OCI-LY1 (cell line): ENCODE results near the gene BRF1.

Experiments
- H2AFZ ChIP-seq: fragments of 200-600 bp; sonication (generic), shearing (Covaris generic); 2 replicates; pipeline ENCODE4 v1.6.0; 2014; ENCODE audit warnings: antibody characterized with exemption, mild to moderate bottlenecking, low read length
- H3F3A ChIP-seq: fragments of 200-600 bp; sonication (generic), shearing (Covaris generic); 2 replicates; pipeline ENCODE4 v1.6.0; 2014; ENCODE audit warnings: mild to moderate bottlenecking, antibody characterized with exemption, low read length, moderate library complexity; ENCODE audit not compliant: insufficient read depth
- H3K27ac ChIP-seq: fragments of 200-600 bp; sonication (generic); 2 replicates; pipeline ENCODE4 v1.5.1; 2014; ENCODE audit warnings: low read length, mixed run types, mild to moderate bottlenecking, low read depth; ENCODE audit not compliant: poor library complexity, severe bottlenecking
- H3K27me3 ChIP-seq: fragments of 200-600 bp; sonication (generic); 2 replicates; pipeline ENCODE4 v1.6.0; 2014; ENCODE audit warnings: antibody characterized with exemption, mild to moderate bottlenecking, low read length, moderate library complexity; ENCODE audit not compliant: insufficient read depth
- H3K36me3 ChIP-seq: fragments of 200-600 bp; sonication (generic); 2 replicates; pipeline ENCODE4 v1.6.1; 2014; ENCODE audit warnings: mild to moderate bottlenecking, antibody characterized with exemption, low read length, moderate library complexity, mixed read lengths; ENCODE audit not compliant: insufficient read depth
- H3K4me1 ChIP-seq: fragments of 200-600 bp; sonication (generic); 2 replicates; pipeline ENCODE4 v1.5.1; 2014; ENCODE audit warnings: mild to moderate bottlenecking, low read length, moderate library complexity; ENCODE audit not compliant: insufficient read depth, severe bottlenecking
- H3K4me2 ChIP-seq: fragments of 200-600 bp; sonication (generic), shearing (Covaris generic); 2 replicates; pipeline ENCODE4 v1.6.1; 2014; ENCODE audit warnings: low read length
- H3K4me3 ChIP-seq: fragments of 200-600 bp; sonication (generic); 2 replicates; pipeline ENCODE4 v1.5.1; 2014; ENCODE audit warnings: low read length, low read depth, mild to moderate bottlenecking, mixed read lengths; ENCODE audit not compliant: poor library complexity, severe bottlenecking
- H3K79me2 ChIP-seq: fragments of 200-600 bp; shearing (Covaris generic); 2 replicates; pipeline ENCODE4 v1.6.1; 2016; ENCODE audit warnings: mixed run types, low read length, mixed read lengths; ENCODE audit not compliant: insufficient read depth
- H3K9ac ChIP-seq: fragments of 200-600 bp; sonication (generic), shearing (Covaris generic); 2 replicates; pipeline ENCODE4 v1.6.1; 2014; ENCODE audit warnings: mild to moderate bottlenecking, low read length, mixed read lengths
- H3K9me2 ChIP-seq: fragments of 200-600 bp; sonication (generic), shearing (Covaris generic); 2 replicates; pipeline ENCODE4 v1.6.1; 2014; ENCODE audit warnings: low read depth, mild to moderate bottlenecking, low read length, mixed read lengths
- H3K9me3 ChIP-seq: fragments of 200-600 bp; shearing (Covaris generic); 2 replicates; pipeline ENCODE4 v1.6.1; 2014; ENCODE audit warnings: low read length, mixed read lengths
- H4K20me1 ChIP-seq: fragments of 200-600 bp; sonication (generic), shearing (Covaris generic); 2 replicates; pipeline ENCODE4 v1.6.0; 2016; ENCODE audit warnings: mild to moderate bottlenecking, low read length; ENCODE audit not compliant: insufficient read depth
- EZH2 ChIP-seq: fragments of 200-600 bp; sonication (generic), shearing (Covaris generic); IDR thresholded peaks from 2 replicates; pipeline ENCODE4 v1.8.0; 2017; ENCODE audit warnings: borderline replicate concordance, mixed run types, mild to moderate bottlenecking, antibody characterized with exemption, low read length, moderate library complexity, mixed read lengths
- TF ChIP-seq, protein P1 (sequence below): fragments of 200-600 bp; sonication (generic), shearing (Covaris generic); IDR thresholded peaks from 2 replicates; pipeline ENCODE4 v1.5.1; 2017; ENCODE audit warnings: mild to moderate bottlenecking, antibody characterized with exemption, low read length, moderate library complexity, mixed read lengths

BRF1 gene

DNA sequence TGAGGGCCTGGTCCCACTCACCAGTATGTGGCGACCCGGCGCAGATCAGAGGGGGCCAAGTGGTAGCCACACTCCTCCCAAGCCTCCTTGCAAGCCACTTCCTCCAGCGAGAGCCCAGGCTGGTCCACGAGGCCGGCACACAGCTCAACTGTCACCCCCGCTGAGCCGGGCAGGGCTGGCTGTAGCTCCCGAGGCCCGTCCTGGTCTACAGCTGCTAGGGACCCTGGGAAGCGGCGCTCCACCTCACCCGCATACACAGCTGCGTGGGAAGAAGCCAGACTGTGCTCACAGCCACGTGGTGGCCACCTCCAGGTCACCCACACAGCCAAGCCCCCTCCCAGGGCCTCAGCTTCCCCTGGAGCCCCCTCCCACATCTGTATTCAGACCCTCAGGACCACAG is 124.3 kb downstream of the BRF1 start:
- Histone ChIP-seq H3K4me2 (no peak overlapping the region), H3K4me1 (peaks cover 16% of the 10 kb centered on the region), H3K79me2 (no peaks in the 10 kb centered on the region), H3K27ac (no peak overlapping the region), H4K20me1 (no peaks in the 10 kb centered on the region), H3F3A (no peaks in the 10 kb centered on the region), H2AFZ (no peak overlapping the region), H3K9ac (no peak overlapping the region), H3K9me3 (no peaks in the 10 kb centered on the region), H3K4me3 (no peak overlapping the region), H3K9me2 (no peaks in the 10 kb centered on the region), H3K36me3 (no peaks in the 10 kb centered on the region), H3K27me3 (peaks cover 10% of the 10 kb centered on the region; the same call in 1 of the 2 replicates)
- TF ChIP-seq, protein P1, sequence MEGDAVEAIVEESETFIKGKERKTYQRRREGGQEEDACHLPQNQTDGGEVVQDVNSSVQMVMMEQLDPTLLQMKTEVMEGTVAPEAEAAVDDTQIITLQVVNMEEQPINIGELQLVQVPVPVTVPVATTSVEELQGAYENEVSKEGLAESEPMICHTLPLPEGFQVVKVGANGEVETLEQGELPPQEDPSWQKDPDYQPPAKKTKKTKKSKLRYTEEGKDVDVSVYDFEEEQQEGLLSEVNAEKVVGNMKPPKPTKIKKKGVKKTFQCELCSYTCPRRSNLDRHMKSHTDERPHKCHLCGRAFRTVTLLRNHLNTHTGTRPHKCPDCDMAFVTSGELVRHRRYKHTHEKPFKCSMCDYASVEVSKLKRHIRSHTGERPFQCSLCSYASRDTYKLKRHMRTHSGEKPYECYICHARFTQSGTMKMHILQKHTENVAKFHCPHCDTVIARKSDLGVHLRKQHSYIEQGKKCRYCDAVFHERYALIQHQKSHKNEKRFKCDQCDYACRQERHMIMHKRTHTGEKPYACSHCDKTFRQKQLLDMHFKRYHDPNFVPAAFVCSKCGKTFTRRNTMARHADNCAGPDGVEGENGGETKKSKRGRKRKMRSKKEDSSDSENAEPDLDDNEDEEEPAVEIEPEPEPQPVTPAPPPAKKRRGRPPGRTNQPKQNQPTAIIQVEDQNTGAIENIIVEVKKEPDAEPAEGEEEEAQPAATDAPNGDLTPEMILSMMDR = no peak
- TF ChIP-seq EZH2 = no peak

DNA sequence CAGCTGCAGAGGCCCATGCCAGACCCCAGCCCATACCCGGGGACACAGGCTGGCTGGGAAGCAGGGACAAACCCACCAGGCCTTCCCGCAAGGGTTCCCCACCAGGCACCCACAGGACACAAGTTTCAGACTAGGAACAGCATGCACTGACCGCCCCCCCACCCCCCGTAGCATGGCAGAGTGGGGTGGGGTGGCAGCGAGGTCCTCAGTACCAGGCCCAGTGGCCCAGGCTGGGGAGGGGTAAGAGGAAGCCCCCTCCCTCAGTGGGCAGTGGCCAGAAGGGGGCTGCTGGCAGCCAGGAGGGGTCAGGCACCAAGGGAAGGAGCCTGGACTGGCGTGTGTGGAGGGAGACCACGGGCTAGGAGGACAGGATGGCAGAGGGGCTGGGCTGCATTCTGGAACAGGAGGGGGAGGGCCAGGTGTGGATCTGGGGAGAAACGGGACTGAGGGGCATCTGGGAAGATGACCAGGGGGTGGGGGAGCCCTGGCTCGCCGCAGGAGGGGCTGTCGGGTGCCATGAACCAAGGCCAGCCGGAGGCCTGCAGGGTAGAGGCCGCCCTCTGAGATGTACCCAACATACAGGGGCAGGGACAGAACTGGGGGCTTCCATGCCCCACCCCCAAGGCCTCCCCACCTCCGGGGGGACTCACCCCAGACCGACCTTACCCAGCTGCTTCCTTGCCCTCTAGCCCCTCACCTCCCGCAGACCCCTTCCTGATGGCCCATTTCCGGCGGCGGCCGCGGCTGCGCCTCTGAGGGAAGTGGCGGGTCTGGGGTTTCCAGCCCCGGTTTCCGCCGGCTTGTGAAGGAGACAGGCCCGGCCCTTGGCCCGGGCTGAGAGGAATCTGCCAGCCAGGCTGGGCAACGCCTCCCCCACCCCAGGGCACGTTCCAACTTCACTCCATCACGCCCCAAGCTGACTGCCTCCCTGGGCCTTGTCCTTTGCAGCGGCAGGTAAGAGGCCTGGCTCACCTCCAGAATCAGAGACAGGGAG is 126.6 kb downstream of the BRF1 start:
- H3K9me2 ChIP-seq = no peaks in the 10 kb centered on the region
- H3K27ac ChIP-seq = no peak overlapping the region
- 0 out of 2 replicates have a peak overlapping the region, but pooled peaks have one; percentile 0 for H3K4me2 ChIP-seq
- H3K36me3 ChIP-seq = no peaks in the 10 kb centered on the region
- H3K9ac ChIP-seq = no peak overlapping the region
- H2AFZ ChIP-seq = no peak overlapping the region
- no peaks in the 10 kb centered on the region for H3K79me2 ChIP-seq
- H3K4me3 ChIP-seq = no peak overlapping the region
- peaks cover 10% of the 10 kb centered on the region; the same call in 1 of the 2 replicates for H3K27me3 ChIP-seq
- peaks cover 10% of the 10 kb centered on the region for H3K4me1 ChIP-seq
- H3F3A ChIP-seq = no peaks in the 10 kb centered on the region
- H4K20me1 ChIP-seq = no peaks in the 10 kb centered on the region
- no peak for TF ChIP-seq EZH2
- TF ChIP-seq, protein P1 = no peak
- H3K9me3 ChIP-seq = no peaks in the 10 kb centered on the region

DNA sequence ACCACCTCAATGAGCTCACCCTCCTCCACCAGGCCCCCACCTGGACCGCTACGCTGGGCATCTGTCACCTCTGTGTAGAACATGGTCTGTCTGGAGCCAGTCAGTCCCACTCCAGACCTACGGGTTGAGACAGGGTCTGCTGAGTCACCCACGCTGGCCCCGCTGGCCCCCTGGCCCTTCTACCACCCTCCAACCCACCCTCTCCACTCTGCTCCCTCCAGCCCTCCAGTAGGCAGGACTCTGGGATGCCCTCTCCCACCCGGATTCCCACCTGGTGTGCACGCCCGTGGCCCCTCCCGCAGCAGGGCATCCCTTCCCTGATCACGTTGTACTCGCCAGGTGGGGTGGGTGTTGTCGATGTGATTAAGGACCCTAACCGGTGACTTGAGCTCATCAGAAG is 127.7 kb downstream of the BRF1 start:
- no peaks in the 10 kb centered on the region for H3K79me2 ChIP-seq
- no peaks in the 10 kb centered on the region for H3K9me3 ChIP-seq
- H3K36me3 ChIP-seq = no peaks in the 10 kb centered on the region
- H3K27ac ChIP-seq = no peak overlapping the region
- no peak overlapping the region for H3K9ac ChIP-seq
- H3K9me2 ChIP-seq = no peaks in the 10 kb centered on the region
- peaks cover 13% of the 10 kb centered on the region for H3K4me1 ChIP-seq
- no peaks in the 10 kb centered on the region for H4K20me1 ChIP-seq
- no peaks in the 10 kb centered on the region for H3F3A ChIP-seq
- H3K4me3 ChIP-seq = no peak overlapping the region
- H2AFZ ChIP-seq = no peak overlapping the region
- TF ChIP-seq, protein P1 = no peak
- no peak for TF ChIP-seq EZH2
- no peak overlapping the region for H3K4me2 ChIP-seq
- peaks cover 10% of the 10 kb centered on the region; the same call in 1 of the 2 replicates for H3K27me3 ChIP-seq
